Stimulated activated CD4-positive, alpha-beta T cell treated with anti-CD3 and anti-CD28 coated beads, Interleukin-15, amount 100 ng/mL, for 24 hours (primary cell): Measurements from ENCODE around the gene ART3.

Source experiments
- DNase-seq: peaks from one replicate; pipeline ENCODE4 v3.0.0-alpha.2; 2020

Gene ART3

DNA sequence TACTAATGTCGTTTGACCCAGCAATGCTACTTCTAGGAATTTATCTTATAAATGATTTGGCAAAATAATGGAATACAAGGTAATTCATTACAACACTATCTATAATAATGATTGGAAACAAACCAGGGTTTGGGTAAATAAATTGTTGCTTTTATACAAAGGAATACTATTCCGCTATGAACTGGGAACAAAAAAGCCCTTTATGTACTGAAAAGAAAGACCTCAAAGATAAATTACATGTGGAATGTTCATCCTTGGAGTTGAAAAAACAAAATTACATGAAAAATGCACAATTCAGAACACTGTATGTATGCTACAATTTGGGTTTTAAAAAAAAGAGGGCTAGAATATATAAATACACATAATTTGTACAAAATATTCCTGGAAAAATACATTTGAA, 78.8 kb downstream of the ART3 start:
- no peak for DNase-seq

DNA sequence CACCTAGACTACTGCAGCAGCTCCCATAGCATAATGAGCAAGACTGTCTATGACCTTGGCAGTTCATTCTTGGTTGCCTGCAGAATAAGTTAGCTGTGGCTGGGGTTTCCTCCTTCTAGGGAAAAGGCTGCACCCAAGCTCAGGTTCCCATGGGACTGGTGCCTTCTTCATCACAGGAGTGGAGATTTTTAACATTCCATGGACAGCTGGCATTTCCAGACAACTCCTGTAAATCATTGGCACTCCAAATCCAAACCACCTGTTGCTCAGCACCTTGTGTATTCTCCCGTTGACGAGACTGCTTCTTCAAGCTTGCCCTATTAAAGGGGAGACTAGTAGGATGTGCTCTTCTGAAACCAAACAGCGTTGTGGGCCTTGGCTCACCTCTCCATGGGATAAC, 81.5 kb downstream of the ART3 start:
- DNase-seq: no peak

GRCh38 chr4:76156635-76157034, 82.1 kb downstream of the ART3 start:
- no peak for DNase-seq

DNA sequence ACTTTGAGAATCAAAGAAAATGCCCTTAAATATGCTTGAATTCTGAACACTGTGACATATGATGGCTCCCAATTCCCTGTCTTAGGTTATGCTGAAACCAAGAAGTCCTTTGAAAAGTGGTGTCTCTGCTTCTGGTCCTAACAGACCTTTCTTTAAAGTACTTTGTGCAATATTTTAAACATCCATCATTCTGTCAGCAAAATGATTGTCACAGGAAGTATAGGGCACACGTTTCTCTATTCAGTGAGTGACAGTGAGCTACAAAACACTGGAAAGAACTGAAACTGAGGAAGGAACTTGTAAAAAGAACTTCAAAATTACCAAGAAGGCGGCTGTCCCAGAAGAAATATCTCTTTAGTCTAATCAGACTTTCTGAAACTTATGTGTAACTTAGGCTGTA, 85.8 kb downstream of the ART3 start:
- no peak for DNase-seq
